ENCODE measurements around the gene ARID1B. TPM values are rescaled to one million over a fixed set of nuclear protein-coding genes. Genes with fewer than 3 reads are reported as not detected.
A peak's percentile ranks its signal among the peaks of the same experiment; 100 is the strongest.

The ARID1B gene
- total RNA-seq, 1 donor from 2014 or later = 26.2 TPM

- DNase-seq (ENCODE audit: low read depth) = no peak
Measured at GRCh38 chr6:157069585-157069984, 292.4 kb downstream of the ARID1B start.

GRCh38 chr6:157070403-157071107 lies 293.4 kb downstream of the ARID1B start:
- DNase-seq (ENCODE audit: low read depth) = no peak

GRCh38 chr6:157072128-157072527 lies 294.9 kb downstream of the ARID1B start:
- no peak for DNase-seq (ENCODE audit: low read depth)

GRCh38 chr6:157073596-157073995 lies 296.4 kb downstream of the ARID1B start:
- no peak for DNase-seq (ENCODE audit: low read depth)

GRCh38 chr6:157074969-157075368 lies 297.8 kb downstream of the ARID1B start:
- DNase-seq (ENCODE audit: low read depth) = no peak

- DNase-seq (ENCODE audit: low read depth) = no peak
Measured at GRCh38 chr6:157075549-157076450, 298.6 kb downstream of the ARID1B start.

GRCh38 chr6:157076451-157076822 lies 299.3 kb downstream of the ARID1B start:
- no peak for DNase-seq (ENCODE audit: low read depth)

- DNase-seq (ENCODE audit: low read depth) = no peak
Measured at GRCh38 chr6:157077251-157077650, 300.1 kb downstream of the ARID1B start.

GRCh38 chr6:157078326-157078725 lies 301.1 kb downstream of the ARID1B start:
- DNase-seq (ENCODE audit: low read depth) = no peak

GRCh38 chr6:157079277-157079676 lies 302.1 kb downstream of the ARID1B start:
- DNase-seq (ENCODE audit: low read depth) = no peak

GRCh38 chr6:157079771-157080170 lies 302.6 kb downstream of the ARID1B start:
- no peak for DNase-seq (ENCODE audit: low read depth)

- no peak for DNase-seq (ENCODE audit: low read depth)
Measured at GRCh38 chr6:157080986-157081391, 303.8 kb downstream of the ARID1B start.

GRCh38 chr6:157083343-157083742 lies 306.2 kb downstream of the ARID1B start:
- no peak for DNase-seq (ENCODE audit: low read depth)

- DNase-seq (ENCODE audit: low read depth) = no peak
Measured at GRCh38 chr6:157086632-157087031, 309.5 kb downstream of the ARID1B start.

GRCh38 chr6:157087974-157088373 lies 310.8 kb downstream of the ARID1B start:
- no peak for DNase-seq (ENCODE audit: low read depth)

- peak; percentile 36 for DNase-seq (ENCODE audit: low read depth)
Measured at GRCh38 chr6:157088841-157089240, 311.7 kb downstream of the ARID1B start.

GRCh38 chr6:157089258-157089657 lies 312.1 kb downstream of the ARID1B start:
- peak; percentile 51 for DNase-seq (ENCODE audit: low read depth)

GRCh38 chr6:157089851-157090250 lies 312.7 kb downstream of the ARID1B start:
- no peak for DNase-seq (ENCODE audit: low read depth)

- no peak for DNase-seq (ENCODE audit: low read depth)
Measured at GRCh38 chr6:157090736-157091135, 313.6 kb downstream of the ARID1B start.

- DNase-seq (ENCODE audit: low read depth) = no peak
Measured at GRCh38 chr6:157091243-157091642, 314.1 kb downstream of the ARID1B start.

- no peak for DNase-seq (ENCODE audit: low read depth)
Measured at GRCh38 chr6:157091856-157092460, 314.8 kb downstream of the ARID1B start.

- DNase-seq (ENCODE audit: low read depth) = no peak
Measured at GRCh38 chr6:157092736-157093135, 315.6 kb downstream of the ARID1B start.
